Motor neuron (in vitro differentiated cells): ENCODE measurements around the gene ACOT7. TPM values are rescaled to one million over a fixed set of nuclear protein-coding genes. Genes with fewer than 3 reads are reported as not detected.
A peak's percentile ranks its signal among the peaks of the same experiment; 100 is the strongest.
"Not testable (repeated sequence)": the region's sequence is repeated elsewhere in the genome, so short reads cannot be mapped to it uniquely, and the experiment has no call there.

ENCODE experiments used
- ATAC-seq, 8 experiments: fragments of 200-7000 bp; cut with Tn5 transposase; replicated peaks in 6 of 8; 2 replicates each; pipeline ENCODE4 v1.8.0; 2021; ENCODE audit warnings: mild to moderate bottlenecking in 8 of 8, moderate library complexity in 8 of 8
- H3K27ac ChIP-seq, 2 donors: fragments of 250-450 bp; sonication (Bioruptor Pico); 2 replicates each; pipeline ENCODE4 v1.9.0; 2021; ENCODE audit warnings: antibody characterized with exemption in 2 of 2, mild to moderate bottlenecking in 2 of 2, moderate library complexity in 1 of 2
- H3K4me1 ChIP-seq, 2 donors: fragments of 250-450 bp; sonication (Bioruptor Pico); replicated peaks in 1 of 2; 2 replicates each; pipeline ENCODE4 v1.6.1; 2021; ENCODE audit warnings: antibody characterized with exemption in 2 of 2, mild to moderate bottlenecking in 2 of 2, moderate library complexity in 1 of 2
- H3K4me3 ChIP-seq, 5 donors: fragments of 250-450 bp; sonication (Bioruptor Pico); 2 replicates each; pipeline ENCODE4 v1.9.0; 2021; ENCODE audit warnings: antibody characterized with exemption in 5 of 5, mild to moderate bottlenecking in 5 of 5, moderate library complexity in 4 of 5
- WGBS, 10 experiments: fragments of 450-650 bp; shearing (Covaris generic); methylation state at CpG; one replicate each; pipeline ENCODE4 v1.0.0; 2022; 5-methylcytosine and 5-hydroxymethylcytosine counted together
- in situ Hi-C, 9 experiments: fragments of 400-800 bp; cut with MboI; loops; one replicate each; pipeline ENCODE4 v1.15.0; 2021; ENCODE audit warnings: low sequenced_read_pairs in 9 of 9, low pct_unique_long_range_greater_than_20kb in 2 of 9; ENCODE audit not compliant: unreplicated experiment in 9 of 9
- total RNA-seq, 8 experiments: library from RNA; unstranded; fragments of 300-600 nt; gene quantifications; 2 replicates each; pipeline versions ENCODE4 v1.2.3 to v1.2.4, GENCODE V29; 2022

Gene ACOT7
- total RNA-seq, 8 experiments from 2014 or later: 6.9 to 127 (median 80.5) TPM

DNA sequence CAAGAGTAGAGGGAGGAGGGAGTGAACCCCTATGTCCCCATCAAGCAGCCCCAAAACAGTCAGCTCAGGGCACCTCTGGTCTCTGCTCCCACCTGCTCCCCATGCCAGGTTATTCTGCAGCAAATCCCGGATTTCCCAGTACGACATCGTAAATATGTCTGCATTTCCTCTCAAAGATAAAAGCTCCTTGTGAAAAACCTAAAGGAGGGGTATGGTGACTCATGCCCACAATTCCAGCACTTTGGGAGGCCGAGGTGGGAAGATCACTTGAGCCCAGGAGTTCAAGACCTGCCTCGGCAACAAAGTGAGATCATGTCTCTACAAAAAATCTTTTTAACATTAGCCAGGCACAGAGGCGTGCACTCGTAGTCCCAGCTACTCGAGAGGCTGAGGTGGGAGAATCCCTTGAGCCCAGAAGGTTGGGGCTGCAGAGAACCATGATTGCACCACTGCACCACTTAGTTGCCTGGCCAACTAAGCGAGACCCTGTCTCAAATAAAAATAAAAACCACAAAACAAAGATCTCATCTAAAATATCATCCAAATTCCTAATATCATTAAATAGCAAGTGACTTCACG is 7.1 kb downstream of the ACOT7 start:
- in situ Hi-C loops: no loop called here
- peak in 2 of 8 experiments; percentile 5 to 19 for ATAC-seq
- no peak overlapping the region for H3K27ac ChIP-seq
- WGBS, 10 experiments: 49 to 100% (median 83%) methylated on average over 1 to 9 of the region's 10 CpGs; no CpG with 5 or more reads in 2 of the 10 experiments
- H3K4me3 ChIP-seq: no peak overlapping the region
- H3K4me1 ChIP-seq: peaks cover 20 to 26% of the 10 kb centered on the region in 2 donors

DNA sequence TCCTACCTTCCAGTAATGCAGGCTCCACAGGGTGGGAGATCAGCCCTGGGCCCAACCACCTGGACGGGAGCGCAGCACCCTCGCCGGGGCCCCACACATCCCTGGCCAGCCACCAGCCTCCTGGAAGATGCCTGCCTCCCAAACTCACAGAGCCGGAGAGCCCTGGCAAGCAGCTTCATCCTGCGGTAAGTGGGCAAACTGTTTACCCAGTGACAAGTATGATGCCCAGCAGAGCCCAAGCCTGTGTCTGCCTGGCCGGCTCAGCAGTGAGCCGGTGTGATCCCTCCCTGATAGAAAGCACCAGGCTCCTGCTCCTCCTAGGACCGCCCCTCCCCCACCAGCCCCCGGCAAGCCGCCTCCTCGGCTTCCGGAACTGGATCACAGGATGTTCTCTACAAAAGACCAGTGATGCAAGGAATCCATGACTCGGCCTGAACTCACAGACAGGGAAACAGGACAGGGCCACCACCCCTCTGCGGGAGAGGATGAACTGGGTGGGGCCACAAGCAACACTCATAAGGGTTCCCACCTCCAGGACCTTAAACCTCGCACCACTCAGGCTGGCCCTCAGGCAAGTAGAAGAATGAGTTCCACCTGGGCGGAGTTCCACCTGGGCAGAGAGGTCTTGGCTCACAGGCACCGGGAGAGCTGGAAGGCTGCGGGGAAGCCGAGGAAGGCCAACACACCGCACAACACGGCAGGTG is 7.9 kb downstream of the ACOT7 start:
- in situ Hi-C loops: no loop called here
- peak overlapping the region in 3 of 5 donors; percentile 2 to 30 (median 24) for H3K4me3 ChIP-seq
- WGBS, 10 experiments: 0 to 93% (median 40%) methylated on average over 1 to 10 of the region's 22 CpGs; no CpG with 5 or more reads in 5 of the 10 experiments
- peaks cover 17 to 22% of the 10 kb centered on the region in 2 donors for H3K4me1 ChIP-seq
- ATAC-seq: peak; percentile 75 to 99 (median 88)
- peak overlapping the region in 1 of 2 donors; percentile 49 for H3K27ac ChIP-seq

DNA sequence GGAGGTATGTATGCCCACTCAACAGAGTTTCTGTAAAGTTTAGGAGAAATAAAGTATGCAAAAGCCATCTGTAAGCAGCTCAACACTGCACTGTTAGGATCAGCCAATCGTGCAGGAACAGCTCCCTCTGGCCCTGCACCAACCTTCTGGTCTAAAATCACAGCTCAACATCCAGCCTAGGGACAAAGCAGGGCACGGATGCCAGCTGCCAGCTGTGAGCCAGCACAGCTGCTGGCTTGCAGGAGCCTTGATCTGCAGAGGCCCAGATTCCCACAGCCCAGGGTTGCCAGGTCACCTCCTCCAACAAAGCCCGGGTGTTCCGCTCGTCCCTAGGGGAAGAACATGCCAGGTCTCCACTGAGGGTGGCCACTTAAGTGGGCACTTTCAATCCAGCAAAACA is 8.6 kb downstream of the ACOT7 start:
- peak overlapping the region in 1 of 2 donors; percentile 49 for H3K27ac ChIP-seq
- peaks cover 17 to 22% of the 10 kb centered on the region in 2 donors for H3K4me1 ChIP-seq
- ATAC-seq: peak in 4 of 8 experiments; percentile 15 to 70 (median 37)
- peak overlapping the region in 1 of 5 donors; percentile 30 for H3K4me3 ChIP-seq
- WGBS, 10 experiments: 29 to 87% (median 44%) methylated on average over 1 to 4 of the region's 5 CpGs; no CpG with 5 or more reads in 3 of the 10 experiments
- in situ Hi-C loops: no loop called here

DNA sequence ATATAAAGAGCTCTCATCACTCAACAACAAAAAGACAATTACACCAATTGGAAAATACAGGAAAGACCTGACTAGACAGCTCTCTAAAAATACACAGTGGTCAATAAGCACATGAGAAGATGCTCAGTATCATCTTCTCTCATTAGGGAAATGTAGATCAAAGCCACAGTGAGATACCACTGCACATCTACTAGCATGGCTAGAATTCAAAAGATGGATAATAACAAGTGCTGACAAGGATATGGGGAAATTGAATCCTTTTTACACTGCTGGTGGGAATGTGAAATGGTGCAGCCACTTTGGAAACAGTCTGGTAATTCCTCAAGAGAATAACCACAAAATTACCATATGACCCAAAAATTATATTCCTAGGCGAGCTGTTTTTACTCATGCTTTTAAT is 9.4 kb downstream of the ACOT7 start:
- Histone ChIP-seq H3K4me1 (peaks cover 17 to 22% of the 10 kb centered on the region in 2 donors), H3K4me3 (no peak overlapping the region), H3K27ac (no peak overlapping the region)
- no peak for ATAC-seq
- 71 to 100% (median 100%) methylated on average over 1 of the region's 1 CpG; no CpG with 5 or more reads in 3 of the 10 experiments for WGBS, 10 experiments
- in situ Hi-C loops: no loop called here

DNA sequence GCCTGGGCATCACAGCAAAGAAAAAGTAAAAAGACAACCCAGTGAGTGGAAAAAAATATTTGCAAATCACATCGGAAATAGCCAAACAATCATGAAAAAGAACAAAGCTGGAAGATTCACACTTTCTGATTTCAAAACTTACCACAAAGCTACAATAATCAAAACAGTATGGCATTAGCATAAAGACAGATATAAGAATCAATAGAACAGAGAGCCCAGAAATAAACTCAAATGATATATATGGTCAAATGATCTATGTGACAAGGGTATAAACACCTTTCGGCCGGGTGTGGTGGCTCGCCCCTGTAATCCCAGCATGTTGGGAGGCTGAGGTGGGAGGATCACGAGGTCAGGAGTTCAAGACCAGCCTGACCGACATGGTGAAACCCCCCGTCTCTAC is 13.5 kb downstream of the ACOT7 start:
- H3K27ac ChIP-seq: no peak overlapping the region
- no peak overlapping the region for H3K4me3 ChIP-seq
- H3K4me1 ChIP-seq: peaks cover 1 to 6% of the 10 kb centered on the region in 2 donors
- in situ Hi-C loops: no loop called here
- 94 to 100% (median 100%) methylated on average over 1 to 7 of the region's 7 CpGs for WGBS, 10 experiments
- no peak for ATAC-seq

DNA sequence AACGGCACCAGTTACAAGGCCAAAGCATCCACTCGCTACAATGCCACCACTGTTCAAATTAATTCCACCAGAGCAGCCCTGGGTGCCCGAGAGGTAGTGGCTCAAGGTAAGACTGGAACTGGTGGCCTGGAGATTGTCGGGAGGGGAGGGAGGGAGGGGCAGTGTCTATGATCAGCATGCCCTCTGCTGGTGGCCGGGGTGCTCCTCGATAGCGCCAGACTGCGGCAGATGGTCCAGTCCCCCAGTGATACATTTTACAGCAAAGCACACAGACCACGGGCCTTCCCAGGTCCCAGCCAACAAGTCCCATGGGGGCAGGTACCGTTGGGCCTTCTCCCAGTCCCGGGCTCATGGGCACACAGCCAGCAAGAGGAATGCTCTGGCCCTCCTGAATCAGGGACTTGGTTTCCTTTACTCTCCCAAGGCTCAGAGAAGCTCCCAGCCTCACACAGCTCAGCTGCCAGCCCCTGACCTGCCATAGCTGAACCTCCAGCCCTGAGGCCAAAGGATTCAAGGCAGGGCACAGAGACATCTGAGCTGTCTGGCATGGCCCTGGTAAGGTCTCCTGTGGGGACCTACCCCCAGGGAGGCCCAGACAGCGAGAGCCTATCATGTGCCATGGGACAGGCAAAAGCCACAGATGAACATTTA is 15.3 kb downstream of the ACOT7 start:
- ATAC-seq: no peak
- no peaks in the 10 kb centered on the region for H3K4me1 ChIP-seq
- H3K4me3 ChIP-seq: no peak overlapping the region
- WGBS, 10 experiments: 40 to 100% (median 82%) methylated on average over 1 to 3 of the region's 12 CpGs; no CpG with 5 or more reads in 4 of the 10 experiments
- in situ Hi-C loops: no loop called here
- no peak overlapping the region for H3K27ac ChIP-seq

DNA sequence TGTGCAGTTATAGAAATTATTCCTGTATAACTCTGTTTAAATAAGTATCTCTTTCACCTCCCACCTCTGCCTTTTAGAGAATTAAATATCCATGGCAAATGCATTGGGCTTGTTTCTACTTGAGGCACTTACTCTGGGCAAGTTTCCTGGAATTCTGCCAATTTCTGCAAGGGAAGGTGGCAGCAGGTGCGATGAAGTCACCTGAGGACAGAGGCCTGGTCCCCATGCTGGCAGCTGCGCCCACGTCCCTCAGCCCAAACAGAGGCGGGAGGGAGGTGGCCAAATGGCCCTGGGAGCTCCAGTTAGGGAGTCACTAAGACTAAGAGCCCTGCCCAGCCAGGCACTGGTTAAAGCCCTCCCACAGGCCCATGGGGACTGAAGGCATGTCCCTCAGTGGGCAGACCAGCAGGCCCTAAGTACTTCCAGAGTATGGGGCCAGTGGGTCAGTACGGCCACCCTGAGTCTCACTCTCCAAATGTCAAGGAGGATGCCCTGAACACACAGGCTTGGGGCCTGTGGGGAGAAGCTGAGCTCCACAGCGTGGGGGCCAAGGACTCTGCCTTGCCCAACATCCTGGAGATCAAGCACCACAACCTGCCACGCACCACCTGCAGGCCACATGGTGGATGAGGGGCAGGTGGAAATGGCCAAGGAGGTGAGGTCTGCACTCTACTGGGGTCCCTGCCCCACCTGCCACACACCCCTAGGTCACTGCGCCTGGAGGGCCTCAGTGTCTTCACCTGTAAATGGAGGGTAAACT is 19.4 kb downstream of the ACOT7 start:
- Histone ChIP-seq H3K4me1 (no peaks in the 10 kb centered on the region), H3K27ac (no peak overlapping the region), H3K4me3 (no peak overlapping the region)
- 68 to 100% (median 95%) methylated on average over 1 to 6 of the region's 8 CpGs; no CpG with 5 or more reads in 1 of the 10 experiments for WGBS, 10 experiments
- in situ Hi-C loops: no loop called here
- no peak for ATAC-seq

DNA sequence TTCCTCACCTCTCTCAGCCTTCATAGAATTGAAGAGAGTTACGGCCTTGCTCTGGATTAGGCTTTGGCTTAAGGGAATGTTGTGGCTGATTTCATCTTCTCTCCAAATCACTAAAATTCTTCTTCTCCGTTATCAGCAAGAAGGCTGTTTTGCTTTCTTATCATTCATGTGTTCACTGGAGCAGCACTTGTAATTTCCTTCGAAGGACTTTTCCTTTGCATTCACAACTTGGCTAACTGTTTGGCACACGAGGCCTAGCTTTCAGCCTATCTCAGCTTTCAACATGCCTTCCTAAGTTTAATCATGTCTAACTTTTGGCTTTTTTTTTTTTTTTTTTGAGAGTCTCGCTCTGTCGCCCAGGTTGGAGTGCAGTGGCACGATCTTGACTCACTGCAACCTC is 21.3 kb downstream of the ACOT7 start:
- ATAC-seq, in situ Hi-C loops: not testable (repeated sequence)

DNA sequence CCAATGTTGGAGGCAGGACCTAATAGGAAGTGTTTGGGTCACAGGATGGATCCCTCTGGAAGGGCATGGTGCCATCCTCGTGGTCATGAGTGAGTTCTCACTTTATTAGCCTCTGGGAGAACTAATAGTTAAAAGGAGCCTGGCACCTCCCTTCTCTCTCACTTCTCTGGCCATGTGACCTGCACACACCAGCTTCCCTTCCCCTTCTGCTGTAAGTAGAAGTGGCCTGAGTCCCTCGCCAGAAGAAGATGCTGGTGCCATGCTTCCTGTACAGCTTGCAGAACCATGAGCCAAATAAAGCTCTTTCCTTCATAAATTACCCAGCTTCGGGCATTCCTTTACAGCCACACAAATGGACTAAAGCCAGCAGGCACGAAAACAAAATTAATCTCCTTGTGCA is 23.6 kb downstream of the ACOT7 start:
- Histone ChIP-seq H3K4me1 (no peaks in the 10 kb centered on the region), H3K4me3 (no peak overlapping the region), H3K27ac (no peak overlapping the region)
- no peak for ATAC-seq
- 48 to 100% (median 100%) methylated on average over 1 to 4 of the region's 4 CpGs; no CpG with 5 or more reads in 1 of the 10 experiments for WGBS, 10 experiments
- in situ Hi-C loops: no loop called here

More for the DNA sequence above, 21.3 kb downstream of the ACOT7 start:
- H3K27ac ChIP-seq, H3K4me1 ChIP-seq, H3K4me3 ChIP-seq: not testable (repeated sequence)
- WGBS, 10 experiments: 86 to 100% (median 96%) methylated on average over 2 to 7 of the region's 7 CpGs

DNA sequence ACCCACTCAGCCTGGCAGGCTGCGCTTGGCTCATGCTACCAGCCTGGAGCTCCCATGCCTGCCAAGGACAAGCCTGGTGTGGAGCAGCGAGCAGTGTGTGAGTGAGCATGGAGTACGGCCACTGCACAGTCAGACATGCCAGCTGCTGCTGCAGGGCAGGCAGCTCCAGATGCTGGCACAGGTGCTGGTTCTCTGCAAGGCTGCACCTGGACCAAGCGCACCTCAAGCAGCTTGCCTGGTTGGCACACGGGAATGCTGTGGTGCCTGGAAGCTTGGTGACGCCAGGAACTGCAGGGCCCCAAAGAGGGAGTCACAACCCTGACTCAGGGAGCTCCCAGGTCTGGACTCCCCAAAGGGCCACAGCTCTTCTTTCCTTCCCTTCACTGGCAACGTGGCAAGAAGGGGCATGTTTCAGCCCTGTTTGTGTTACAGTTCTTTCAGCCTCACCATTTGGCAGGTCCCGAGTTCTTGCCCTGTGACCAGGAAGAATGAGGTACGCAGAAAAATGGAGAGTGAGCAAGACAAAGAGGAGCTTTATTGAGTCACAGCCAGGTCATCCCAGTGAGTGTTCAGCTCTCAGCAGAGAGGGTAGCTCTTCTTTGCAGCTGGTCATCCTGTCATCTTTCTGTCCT is 26.1 kb downstream of the ACOT7 start:
- in situ Hi-C loops: no loop called here
- WGBS, 10 experiments: 43 to 100% (median 93%) methylated on average over 1 to 6 of the region's 9 CpGs; no CpG with 5 or more reads in 1 of the 10 experiments
- Histone ChIP-seq H3K27ac (no peak overlapping the region), H3K4me1 (peaks cover 6 to 9% of the 10 kb centered on the region in 2 donors), H3K4me3 (no peak overlapping the region)
- ATAC-seq: peak in 4 of 8 experiments; percentile 8 to 56 (median 30)

DNA sequence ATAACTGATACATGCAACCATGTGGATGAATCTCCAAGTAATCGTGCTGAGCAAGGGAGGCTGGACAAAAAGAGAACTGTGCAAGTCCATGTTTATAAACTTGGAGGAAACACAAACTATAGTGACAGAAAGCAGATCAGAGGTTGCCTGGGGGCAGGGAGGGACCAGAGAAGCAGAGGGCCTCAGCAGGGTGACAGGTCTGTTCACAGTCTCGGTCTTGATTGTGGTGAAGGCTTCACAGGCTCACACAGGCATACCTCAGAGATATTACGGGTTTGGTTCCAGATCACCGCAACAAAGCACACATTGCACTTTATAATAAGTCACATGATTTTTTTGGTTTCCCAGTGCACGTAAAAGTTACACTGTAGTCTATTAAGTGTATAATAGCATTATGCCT is 28.5 kb downstream of the ACOT7 start:
- H3K4me3 ChIP-seq: no peak overlapping the region
- ATAC-seq: peak in 2 of 8 experiments; percentile 39 to 49
- in situ Hi-C loops: no loop called here
- H3K4me1 ChIP-seq: peaks cover 12 to 22% of the 10 kb centered on the region in 2 donors
- H3K27ac ChIP-seq: no peak overlapping the region
- WGBS, 10 experiments: 65 to 100% (median 97%) methylated on average over 2 to 5 of the region's 5 CpGs; no CpG with 5 or more reads in 1 of the 10 experiments
